SK-N-MC (cell line): Measurements from ENCODE around the gene SEC31A.

Experiments used
- EZH2 ChIP-seq: fragments of 200-600 bp; sonication (generic); IDR thresholded peaks from one replicate; pipeline ENCODE4 v1.6.1; 2017; ENCODE audit warnings: antibody characterized with exemption
- POLR2AphosphoS5 ChIP-seq: IDR thresholded peaks from 2 replicates; pipeline ENCODE4 v1.6.1; 2012; ENCODE audit warnings: mild to moderate bottlenecking, low read depth, low read length, borderline replicate concordance

GRCh38 chr4:82802911-82803310 is 88.0 kb downstream of the SEC31A start:
- TF ChIP-seq EZH2 (no peak), POLR2AphosphoS5 (no peak)
